ENCODE data around the gene ARMC6.
"Not testable (repeated sequence)": the region's sequence is repeated elsewhere in the genome, so short reads cannot be mapped to it uniquely, and the experiment has no call there.

The ARMC6 gene

DNA sequence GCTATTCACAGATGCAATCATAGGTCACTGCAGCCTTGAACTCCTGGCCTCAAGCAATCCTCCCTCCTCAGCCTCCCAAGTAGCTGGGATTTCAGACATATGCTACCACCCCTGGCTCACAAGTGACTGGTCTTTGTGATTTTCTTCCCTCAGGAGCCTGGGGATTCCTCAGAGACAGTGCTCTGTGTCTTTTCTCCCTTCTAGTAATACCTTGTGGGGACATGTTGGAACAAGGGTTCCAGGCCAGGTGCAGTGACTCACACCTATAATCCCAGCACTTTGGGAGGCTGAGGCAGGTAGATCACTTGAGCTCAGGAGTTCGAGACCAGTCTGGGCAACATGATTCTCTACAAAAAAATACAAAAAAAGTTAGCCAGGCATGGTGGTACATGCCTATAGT is 10.0 kb upstream of the ARMC6 start:
- DNase-seq (ENCODE audit: low spot score) = not testable (repeated sequence)

DNA sequence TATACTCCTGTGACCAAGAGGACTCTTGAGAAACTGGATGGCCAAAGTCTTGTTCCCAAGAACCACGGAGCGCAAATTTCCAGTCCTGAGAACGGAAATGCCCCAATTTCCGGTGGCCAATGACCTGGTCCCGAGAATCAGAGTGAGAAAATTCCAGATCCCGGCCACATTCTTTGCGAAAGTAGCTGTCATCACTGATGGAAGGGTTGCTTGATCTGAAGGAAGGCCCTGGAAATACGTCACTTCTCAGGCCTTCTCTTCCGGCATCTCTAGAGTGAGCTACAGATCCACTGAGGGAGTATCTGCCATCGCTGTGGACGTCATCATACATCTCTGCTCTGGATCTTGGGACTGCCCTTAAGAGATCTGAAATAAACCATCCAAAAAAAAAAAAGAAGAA is 7.5 kb upstream of the ARMC6 start:
- no peak for DNase-seq (ENCODE audit: low spot score)

DNA sequence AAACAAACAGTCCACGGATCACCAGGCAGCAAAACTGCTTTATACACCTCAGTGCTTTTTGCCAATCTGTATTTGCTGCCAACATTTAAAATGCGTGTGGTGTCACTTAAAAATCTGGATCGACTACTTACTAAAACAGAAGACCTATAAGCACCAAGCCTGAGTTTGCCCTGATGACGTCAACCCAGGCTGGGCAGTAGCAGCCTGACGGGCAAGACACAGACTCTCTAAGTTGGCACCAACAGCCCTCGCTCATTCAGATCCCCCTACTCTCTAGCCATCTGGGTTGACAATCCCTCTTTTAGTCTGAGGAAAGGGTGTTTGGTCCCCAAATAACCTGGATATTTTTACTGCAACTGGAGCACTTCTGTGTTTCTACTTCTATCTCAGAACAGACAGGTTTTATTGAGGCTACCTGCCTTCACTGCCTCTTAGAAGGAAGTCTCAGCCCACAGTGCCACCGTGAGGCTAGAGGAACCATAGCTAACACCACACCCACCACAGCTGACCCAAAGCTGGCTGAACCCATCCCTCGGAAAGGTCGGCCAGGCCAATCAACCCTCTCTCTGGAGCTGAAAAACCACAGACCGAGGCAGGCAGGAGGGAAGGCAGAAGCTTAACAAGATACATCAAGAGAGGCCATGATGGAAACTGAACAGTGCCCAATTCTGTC is 7.0 kb upstream of the ARMC6 start:
- no peak for DNase-seq (ENCODE audit: low spot score)

DNA sequence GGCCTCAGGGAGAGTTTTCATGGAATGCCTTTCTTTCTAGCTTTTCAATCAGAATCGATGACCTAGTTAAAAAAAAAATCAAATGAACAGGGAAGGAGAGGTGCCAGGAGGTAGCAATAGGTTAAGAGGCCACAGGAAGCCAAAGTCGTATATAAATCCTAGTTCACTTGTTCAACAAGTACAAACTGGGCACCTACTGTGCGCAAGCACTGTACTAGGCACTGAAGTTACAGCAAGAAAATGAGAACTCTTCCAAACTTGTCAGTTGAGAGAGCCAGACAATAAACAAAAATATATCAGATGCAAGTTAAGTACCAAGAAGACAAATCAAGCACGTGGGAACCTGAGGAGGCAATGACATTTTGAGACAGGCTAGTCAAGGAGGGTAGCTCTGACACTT is 6.2 kb upstream of the ARMC6 start:
- DNase-seq (ENCODE audit: low spot score) = no peak

DNA sequence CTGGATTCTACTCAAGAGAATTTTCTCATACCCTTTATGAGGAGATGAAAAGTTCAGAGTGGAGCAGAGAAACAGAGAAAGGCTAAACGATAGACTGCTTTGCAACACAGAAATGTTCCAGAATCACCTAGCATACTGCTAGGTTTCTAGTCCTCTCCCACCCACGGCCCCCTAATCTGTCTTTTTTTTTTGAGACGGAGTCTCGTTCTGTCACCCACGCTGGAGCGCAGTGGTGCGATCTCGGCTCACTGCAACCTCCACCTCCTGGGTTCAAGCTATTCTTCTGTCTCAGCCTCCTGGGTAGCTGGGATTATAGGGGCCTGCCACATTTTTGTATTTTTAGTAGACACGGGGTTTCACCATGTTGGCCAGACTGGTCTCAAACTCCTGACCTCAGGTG is 4.9 kb upstream of the ARMC6 start:
- no peak for DNase-seq (ENCODE audit: low spot score)

DNA sequence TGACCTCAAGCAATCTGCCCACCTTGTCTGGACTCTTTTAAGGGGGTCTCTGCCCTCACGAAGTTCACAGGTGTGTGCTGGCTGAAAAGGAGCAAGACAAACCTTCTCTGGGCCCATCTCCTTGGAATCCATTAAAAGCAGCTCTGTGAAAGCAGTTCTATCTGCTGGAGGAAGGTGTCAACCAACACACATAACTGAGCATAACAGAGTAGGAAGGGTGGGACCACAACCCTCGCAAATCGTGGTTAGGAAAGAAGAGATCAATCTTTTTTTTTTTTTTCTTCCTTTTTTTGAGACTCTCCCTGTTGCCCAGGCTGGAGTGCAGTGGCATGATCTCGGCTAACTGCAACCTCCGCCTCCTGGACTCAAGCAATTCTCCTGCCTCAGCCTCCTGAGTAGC is 1.5 kb upstream of the ARMC6 start:
- DNase-seq (ENCODE audit: low spot score) = no peak

DNA sequence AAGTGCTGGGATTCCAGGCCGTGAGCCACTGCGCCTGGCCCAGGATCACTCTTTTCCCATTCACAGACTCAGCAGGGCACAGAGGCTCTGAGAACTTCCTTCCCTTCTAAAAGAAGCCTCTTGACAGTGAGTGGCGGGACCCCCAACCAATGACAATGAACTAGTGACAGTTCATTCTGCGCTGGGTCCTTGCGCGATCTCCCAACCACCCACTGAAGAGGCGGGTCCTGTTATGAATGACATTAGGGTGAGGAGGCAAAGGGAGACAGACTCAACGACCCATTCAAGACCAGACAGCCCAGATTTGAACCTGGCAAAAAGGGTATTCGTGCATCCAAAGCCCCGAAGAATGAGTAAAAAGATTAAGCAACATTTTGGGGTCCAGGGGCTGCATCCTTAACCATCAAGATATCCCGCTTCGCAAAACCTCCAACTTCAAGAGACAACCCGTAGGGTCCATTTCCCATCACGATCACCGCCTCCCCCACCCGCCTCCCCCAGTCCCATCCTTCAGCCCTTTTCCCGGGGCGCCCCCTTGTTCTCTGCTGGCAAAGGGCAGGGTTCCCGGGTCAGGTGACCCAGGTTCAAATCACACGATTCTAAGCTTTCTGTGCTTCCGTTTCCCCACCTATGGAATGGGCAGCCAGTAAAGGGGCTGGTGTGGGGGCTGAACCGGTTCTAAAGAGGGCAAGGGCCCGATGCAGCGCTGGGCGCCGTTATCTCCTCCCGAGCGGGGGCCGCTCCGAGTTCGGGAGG is 805 bp upstream of the ARMC6 start:
- DNase-seq (ENCODE audit: low spot score) = peak; percentile 96

DNA sequence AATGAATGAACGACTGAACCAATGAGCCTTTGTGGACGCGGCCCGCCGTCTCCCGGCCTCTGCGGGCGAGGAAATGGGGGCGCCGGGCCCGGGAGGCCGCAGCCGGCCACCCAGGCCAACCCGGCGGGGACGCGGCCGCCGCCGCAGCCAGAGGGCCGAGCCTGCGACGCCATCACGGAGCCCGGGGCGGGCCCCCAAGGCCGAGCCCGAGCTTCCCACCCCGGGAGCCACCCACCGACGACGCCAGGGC is 302 bp upstream of the ARMC6 start:
- DNase-seq (ENCODE audit: low spot score) = no peak

DNA sequence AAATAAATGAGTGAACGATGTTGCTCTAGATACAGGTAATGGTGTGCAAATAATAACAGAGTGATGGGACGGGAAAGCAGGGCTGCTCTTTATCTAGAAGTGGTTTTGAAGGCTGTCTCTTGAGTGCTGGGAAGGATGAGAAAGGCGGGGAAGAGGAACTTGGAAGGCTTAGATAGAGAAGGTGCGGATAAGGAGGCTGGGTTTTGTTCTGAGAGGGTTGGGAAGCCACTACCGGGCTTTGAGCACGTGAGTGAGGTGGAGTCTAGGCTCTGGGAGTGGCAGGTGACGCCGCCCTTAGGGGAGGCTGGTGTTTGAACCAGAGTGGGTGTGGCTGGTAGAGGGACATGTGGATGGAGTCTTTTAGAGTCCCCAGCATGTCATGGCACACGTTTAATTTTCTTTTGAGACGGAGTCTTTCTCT is 811 bp downstream of the ARMC6 start:
- DNase-seq (ENCODE audit: low spot score) = peak; percentile 65

DNA sequence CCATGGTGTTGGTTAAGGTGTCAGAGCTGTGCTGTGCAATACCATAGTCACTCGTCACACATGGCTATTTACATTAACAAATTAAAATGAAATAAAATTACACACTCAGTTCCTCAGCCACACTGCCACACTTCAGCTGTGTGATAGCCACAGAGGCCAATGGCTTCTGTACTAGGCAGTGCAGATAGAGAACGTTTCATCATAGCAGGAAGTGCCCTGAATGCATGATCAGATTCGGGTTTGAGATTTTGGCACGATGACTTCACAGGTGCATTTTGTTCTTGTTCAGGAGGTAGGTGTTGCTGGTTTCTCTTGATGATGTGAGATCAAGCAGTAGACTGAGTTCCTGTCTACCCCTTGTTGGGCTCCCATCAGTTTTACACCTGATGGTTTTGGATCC is 6.5 kb downstream of the ARMC6 start:
- DNase-seq (ENCODE audit: low spot score) = no peak

DNA sequence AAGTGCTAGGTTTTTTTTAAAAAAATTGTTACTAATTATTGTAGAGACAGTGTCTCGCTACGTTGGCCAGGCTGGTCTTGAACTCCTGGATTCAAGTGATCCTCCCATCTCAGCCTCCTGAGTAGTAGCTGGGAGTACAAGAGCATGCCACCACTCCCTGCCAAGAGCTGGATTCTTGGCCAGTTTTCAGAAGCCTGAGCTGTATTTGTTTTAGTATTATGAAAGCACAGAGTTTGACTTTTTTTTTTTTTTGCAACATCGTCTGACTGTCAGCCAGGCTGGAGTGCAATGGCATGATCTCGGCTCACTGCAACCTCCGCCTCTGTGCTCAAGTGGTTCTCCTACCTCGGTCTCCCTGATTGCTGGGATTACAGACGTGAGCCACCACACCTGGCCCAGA is 7.0 kb downstream of the ARMC6 start:
- no peak for DNase-seq (ENCODE audit: low spot score)

DNA sequence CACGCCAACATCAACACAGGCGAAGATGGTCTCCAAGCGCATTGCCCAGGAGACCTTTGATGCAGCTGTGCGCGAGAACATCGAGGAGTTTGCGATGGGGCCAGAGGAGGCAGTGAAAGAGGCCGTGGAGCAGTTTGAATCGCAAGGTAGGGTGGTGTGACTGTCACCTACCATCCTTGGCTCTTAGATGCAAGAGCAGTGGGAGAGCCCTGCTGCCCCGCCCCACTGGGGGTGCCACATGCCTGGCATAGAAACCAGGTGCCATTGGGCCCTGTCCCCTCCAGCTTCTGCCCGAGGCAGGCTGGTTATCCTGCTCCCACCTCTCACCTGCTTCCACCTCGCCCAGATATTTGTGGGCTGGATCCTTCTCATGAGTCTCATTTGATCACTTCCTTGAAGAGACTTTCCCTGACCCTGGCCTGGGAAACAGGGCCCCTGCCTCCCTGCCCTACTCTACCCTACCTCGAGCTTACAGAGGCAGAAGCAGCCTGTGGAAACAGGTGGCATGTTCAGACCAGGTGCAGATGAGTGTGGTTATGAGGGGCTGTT is 9.4 kb downstream of the ARMC6 start:
- no peak for DNase-seq (ENCODE audit: low spot score)

DNA sequence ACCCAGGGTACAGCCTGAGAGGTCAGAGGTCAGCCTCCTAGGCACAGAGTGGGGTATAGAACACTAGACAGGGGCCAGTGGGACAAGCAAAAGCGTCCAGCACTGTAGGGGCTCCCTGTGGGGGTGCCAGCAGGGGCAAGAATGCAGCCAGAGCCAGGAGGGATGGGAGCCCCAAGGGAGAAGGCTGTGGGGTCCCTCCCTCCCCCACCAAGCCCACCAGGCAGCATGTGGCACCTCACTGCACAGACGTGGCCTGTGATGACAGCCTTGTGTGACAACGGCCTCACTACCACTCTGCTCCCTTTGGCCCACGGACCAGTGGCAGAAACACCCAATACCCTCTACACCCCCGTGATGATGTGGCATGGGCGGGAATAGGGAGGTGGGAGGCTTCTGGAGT is 10.1 kb downstream of the ARMC6 start:
- no peak for DNase-seq (ENCODE audit: low spot score)

DNA sequence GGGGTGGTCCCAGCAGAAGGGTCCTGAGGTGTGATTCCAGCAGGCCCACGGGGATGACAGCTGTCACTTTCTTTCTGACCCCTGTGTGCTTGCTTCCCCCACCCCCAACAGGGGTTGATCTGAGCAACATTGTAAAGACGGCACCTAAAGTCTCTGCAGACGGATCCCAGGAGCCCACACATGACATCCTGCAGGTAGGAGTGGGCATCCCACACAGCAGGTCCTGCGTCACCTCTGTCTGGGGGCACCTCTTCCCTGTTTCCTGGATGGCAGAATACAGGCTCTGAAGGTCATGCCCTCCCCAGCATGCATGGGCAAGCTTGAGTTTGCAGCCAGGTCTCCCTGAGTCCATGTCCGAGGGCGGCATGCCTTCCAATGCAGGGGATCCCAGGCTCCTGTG is 10.5 kb downstream of the ARMC6 start:
- DNase-seq (ENCODE audit: low spot score) = no peak

DNA sequence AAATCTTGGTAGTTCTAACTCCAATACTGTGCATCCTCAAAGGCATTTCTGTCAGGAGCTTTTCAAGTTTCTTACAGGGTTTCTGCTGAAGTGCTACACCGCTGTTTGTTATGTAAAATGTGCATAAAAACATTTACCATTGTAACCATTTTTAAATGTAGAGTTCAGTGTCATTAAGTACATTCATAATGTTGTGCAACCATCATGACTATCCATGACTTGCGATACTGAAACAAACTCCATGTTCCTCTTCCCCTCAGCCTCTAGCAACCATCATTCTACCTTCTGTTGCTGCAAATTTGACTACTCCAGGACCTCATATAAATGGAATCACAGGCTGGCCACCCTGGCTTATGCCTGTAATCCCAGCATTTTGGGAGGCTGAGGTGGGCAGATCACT is 16.0 kb downstream of the ARMC6 start:
- DNase-seq (ENCODE audit: low spot score) = no peak

DNA sequence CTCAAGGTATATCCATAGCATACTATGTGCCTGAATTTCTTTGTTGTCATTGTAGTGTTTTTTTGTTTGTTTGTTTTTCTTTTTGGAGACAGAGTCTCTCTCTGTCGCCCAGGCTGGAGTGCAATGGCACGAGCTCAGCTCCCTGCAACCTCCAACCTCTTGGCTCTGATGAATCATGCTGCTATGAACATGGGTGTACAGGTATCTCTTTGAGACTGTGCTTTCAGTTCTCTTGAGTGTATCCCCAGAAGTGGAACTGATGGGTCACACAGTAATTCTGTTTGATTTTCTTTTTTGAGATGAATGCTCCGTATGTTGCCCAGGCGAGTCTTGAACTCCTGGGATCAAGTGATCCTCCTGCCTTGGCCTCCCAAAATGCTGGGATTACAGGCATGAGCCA is 16.7 kb downstream of the ARMC6 start:
- no peak for DNase-seq (ENCODE audit: low spot score)

DNA sequence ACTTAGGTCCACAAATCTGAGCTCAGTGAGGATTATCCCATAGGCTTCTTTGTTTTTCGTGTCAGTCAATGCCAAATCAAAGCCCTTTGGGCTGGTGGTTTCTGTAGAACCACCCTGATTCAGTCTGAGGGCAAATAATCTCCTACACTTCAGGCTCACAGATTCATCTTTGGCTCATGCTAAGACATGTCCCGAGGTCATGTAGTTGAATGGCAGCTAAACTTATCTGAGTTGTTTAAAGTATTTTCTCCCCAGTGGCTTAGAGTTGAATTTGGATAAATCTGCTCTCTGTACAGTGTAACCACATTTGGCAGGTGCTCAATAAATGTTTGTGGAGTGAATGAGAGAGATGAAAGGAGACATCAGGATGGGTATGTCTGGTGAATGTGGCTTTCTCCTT is 17.3 kb downstream of the ARMC6 start:
- DNase-seq (ENCODE audit: low spot score) = no peak

DNA sequence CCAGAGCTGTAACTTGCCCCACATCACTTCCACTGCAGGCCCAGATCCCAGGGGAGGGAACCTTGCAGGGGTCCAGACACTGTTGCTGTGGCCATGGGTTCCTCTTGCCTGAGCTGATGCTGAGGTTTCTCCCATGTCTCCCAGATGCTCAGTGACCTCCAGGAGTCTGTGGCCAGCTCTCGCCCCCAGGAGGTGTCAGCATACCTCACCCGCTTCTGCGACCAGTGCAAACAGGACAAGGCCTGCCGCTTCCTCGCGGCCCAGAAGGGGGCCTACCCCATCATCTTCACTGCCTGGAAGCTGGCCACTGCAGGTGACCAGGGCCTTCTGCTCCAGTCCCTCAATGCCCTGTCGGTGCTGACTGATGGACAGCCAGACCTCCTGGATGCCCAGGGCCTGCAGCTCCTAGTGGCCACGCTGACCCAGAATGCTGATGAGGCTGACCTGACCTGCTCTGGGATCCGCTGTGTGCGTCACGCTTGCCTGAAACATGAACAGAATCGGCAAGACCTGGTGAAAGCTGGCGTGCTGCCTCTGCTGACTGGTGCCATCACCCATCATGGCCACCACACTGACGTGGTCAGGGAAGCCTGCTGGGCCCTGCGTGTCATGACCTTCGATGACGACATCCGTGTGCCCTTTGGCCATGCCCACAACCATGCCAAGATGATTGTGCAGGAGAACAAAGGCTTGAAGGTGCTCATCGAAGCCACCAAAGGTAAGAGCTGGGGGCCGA is 18.2 kb downstream of the ARMC6 start:
- DNase-seq (ENCODE audit: low spot score) = no peak

DNA sequence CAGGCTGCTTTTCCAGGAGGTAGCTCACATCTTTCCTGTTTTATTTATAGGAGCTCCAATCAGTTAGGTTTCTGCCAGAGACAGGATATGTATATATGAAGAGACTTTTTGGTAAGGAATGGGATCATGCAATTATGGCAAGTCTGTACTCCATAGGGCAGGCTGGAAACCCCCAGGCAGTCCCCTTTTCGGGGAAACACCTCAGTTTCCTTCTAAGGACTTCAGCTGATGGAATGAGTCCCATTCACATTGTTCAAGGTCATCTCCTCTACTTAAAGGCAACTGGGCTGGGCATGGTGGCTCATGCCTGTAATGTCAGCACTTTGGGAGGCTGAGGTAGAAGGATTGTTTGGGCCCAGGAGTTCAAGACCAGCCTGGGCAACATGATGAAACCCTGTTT is 19.5 kb downstream of the ARMC6 start:
- DNase-seq (ENCODE audit: low spot score) = no peak

DNA sequence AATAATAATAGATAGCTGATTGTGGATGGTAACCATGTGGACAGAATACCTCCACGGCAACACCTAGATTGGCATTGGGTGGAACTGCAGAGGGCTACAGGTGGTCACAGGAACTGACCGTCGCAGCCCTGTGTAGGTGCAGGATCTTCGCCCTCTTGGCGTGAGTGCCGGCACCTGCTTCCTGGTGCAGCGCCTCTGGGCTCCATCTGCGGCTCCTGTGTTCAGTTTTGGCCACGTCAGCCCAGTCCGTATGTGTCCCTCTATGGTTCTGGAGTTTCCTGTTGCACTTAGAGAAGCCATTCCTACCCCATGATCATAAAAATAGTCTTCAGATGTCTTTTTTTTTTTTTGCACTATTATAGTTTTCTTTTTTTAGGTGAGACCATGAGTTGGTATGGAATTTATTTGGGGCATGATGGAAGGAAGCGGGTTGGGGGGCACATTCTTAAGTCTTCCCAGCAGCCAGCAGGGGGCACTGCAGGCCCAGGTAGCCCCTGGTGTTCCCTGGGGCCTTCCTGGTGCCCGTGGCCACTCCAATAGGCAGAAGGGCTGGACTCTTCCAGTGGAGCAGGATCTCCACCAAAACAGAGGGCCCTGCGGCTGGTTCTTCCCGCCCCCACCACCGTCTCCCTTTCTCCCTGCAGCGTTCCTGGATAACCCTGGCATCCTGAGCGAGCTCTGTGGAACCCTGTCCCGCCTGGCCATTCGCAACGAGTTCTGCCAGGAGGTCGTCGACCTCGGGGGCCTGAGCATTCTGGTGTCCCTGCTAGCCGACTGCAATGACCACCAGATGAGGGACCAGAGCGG is 20.3 kb downstream of the ARMC6 start:
- peak; percentile 38 for DNase-seq (ENCODE audit: low spot score)

DNA sequence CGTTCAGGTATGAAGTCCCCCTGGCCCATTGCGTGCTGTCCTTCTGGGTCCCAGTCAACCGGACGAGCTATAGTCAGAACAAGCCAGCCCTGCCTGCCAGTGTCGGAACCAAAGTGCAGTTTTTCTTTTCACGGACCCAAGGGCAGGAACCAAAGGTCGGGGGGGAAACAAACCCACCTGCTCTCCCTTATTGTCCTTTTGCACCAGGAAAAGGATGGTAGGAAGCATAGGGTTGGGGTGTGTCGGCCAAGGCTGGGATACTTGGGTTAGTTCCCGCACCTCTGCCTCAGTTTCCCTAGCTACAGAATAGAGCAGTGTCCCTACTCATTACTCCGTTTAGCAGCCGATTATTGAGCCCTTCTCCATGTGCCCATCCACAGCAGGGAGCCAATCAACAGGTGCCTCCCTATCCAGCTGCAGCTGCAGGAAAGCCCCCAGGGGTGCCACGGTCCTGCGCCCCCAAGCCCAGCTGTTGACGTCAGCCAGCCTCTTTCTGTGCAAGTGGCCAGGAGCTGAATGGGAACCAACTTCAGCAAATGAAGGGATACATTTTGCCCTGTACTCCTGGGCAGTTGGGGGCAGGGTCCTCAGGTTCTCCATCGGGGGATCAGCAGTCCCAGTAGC is 21.0 kb downstream of the ARMC6 start:
- DNase-seq (ENCODE audit: low spot score) = no peak

DNA sequence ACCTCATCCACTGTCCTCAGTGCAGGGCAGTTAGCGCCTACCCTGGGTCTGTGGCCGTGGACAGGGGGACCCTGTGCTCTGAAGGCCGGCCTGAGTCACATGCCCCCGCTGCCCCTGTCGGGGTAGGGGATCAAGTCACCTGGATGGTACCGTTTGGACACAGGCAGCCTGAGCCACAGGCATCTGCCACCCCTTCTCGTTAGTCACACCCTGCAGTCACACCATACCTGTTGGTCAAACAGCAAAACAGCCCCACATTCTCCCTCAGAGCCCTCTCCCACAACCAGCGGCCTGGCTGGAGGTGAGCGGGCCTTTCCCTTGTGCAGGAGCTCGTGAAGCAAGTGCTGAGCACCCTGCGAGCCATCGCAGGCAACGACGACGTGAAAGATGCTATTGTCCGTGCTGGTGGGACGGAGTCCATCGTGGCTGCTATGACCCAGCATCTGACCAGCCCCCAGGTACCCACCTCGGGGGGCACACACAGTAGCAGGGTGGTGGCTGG is 21.6 kb downstream of the ARMC6 start:
- DNase-seq (ENCODE audit: low spot score) = no peak
